Common myeloid progenitor, CD34-positive (primary cell): ENCODE measurements around the gene PLA2G4B.

Experiments used
- CTCF ChIA-PET: fragments of 350-600 bp; sonication (Branson Sonifier 250); formaldehyde crosslinking; loops from one replicate; lab custom pipeline; 2021; ENCODE audit warnings: antibody characterized with exemption; lab: Charles Lee
- POLR2A ChIA-PET: fragments of 350-600 bp; sonication (Branson Sonifier 250); formaldehyde crosslinking; loops from one replicate; lab custom pipeline; 2021; ENCODE audit warnings: antibody characterized with exemption; lab: Charles Lee
- DNase-seq, 3 donors: peaks; one replicate each; pipeline versions ENCODE4 v3.0.0 to v3.0.0-alpha.2; 2013
- H3K27ac ChIP-seq, 2 experiments: 1 replicate in 1 of 2; 2 replicates in 1 of 2; pipeline ENCODE4 v1.7.0; 2013; ENCODE audit warnings: inconsistent platforms in 2 of 2, low read length in 2 of 2, mild to moderate bottlenecking in 2 of 2, low read depth in 1 of 2, moderate library complexity in 1 of 2; ENCODE audit not compliant: severe bottlenecking in 2 of 2, insufficient read depth in 1 of 2, poor library complexity in 1 of 2
- H3K27me3 ChIP-seq, 5 experiments: replicated peaks in 2 of 5; 1 replicate in 3 of 5; 2 replicates in 2 of 5; pipeline versions ENCODE4 v1.6.1 to v1.7.0; 2013; ENCODE audit warnings: low read length in 4 of 5, mild to moderate bottlenecking in 2 of 5, moderate library complexity in 2 of 5, inconsistent platforms in 1 of 5; ENCODE audit not compliant: insufficient read depth in 5 of 5, control insufficient read depth in 4 of 5
- H3K36me3 ChIP-seq, 4 experiments: 1 replicate in 2 of 4; 2 replicates in 2 of 4; pipeline versions ENCODE4 v1.6.1 to v1.7.0; 2013; ENCODE audit warnings: low read length in 3 of 4, control low read depth in 1 of 4, mild to moderate bottlenecking in 1 of 4; ENCODE audit not compliant: control insufficient read depth in 4 of 4, insufficient read depth in 4 of 4
- H3K4me1 ChIP-seq, 4 experiments: 1 replicate in 3 of 4; 2 replicates in 1 of 4; pipeline versions ENCODE4 v1.6.1 to v1.7.1; 2013; ENCODE audit warnings: low read length in 3 of 4, mild to moderate bottlenecking in 3 of 4, control low read depth in 1 of 4, inconsistent platforms in 1 of 4, moderate library complexity in 1 of 4; ENCODE audit not compliant: control insufficient read depth in 4 of 4, insufficient read depth in 4 of 4; ENCODE audit errors: control extremely low read depth in 1 of 4
- H3K4me3 ChIP-seq, 7 experiments: 1 replicate in 4 of 7; 2 replicates in 3 of 7; pipeline versions ENCODE4 v1.5.1 to v1.7.0; 2013; ENCODE audit warnings: mild to moderate bottlenecking in 7 of 7, low read length in 6 of 7, moderate library complexity in 6 of 7, inconsistent platforms in 2 of 7, low read depth in 2 of 7, control low read depth in 1 of 7; ENCODE audit not compliant: insufficient read depth in 4 of 7, control insufficient read depth in 1 of 7; ENCODE audit errors: extremely low read depth in 1 of 7
- H3K9me3 ChIP-seq, 5 experiments: 1 replicate in 4 of 5; 2 replicates in 1 of 5; pipeline versions ENCODE4 v1.6.1 to v1.7.1; 2013; ENCODE audit warnings: low read length in 4 of 5, mild to moderate bottlenecking in 2 of 5, inconsistent platforms in 1 of 5, low read depth in 1 of 5, moderate library complexity in 1 of 5; ENCODE audit not compliant: control insufficient read depth in 4 of 5, insufficient read depth in 2 of 5; ENCODE audit errors: control extremely low read depth in 1 of 5
- WGBS: methylation state at CpG from one replicate; pipeline ENCODE4 v1.1.5; 2013; ENCODE audit not compliant: insufficient coverage; 5-methylcytosine and 5-hydroxymethylcytosine counted together

The PLA2G4B gene

GRCh38 chr15:41825145-41825544 is 13.5 kb upstream of the PLA2G4B start:
- no peak for DNase-seq
- Histone ChIP-seq H3K4me3 (no peak overlapping the region), H3K4me1 (peaks cover 0 to 18% (median 16%) of the 10 kb centered on the region in 4 experiments), H3K9me3 (no peaks in the 10 kb centered on the region), H3K27me3 (no peaks in the 10 kb centered on the region), H3K36me3 (peaks cover 2 to 60% (median 34%) of the 10 kb centered on the region in 4 experiments), H3K27ac (no peak overlapping the region)
- WGBS = 96% methylated on average over 10 of the region's 10 CpGs
- CTCF ChIA-PET = interaction anchor here (1.6 to 7.4 kb wide), 2 partner anchors 14 to 48 kb away, joined by 5 to 41 read pairs; no protein-coding TSS in a partner anchor
- POLR2A ChIA-PET = no interaction called here

DNA sequence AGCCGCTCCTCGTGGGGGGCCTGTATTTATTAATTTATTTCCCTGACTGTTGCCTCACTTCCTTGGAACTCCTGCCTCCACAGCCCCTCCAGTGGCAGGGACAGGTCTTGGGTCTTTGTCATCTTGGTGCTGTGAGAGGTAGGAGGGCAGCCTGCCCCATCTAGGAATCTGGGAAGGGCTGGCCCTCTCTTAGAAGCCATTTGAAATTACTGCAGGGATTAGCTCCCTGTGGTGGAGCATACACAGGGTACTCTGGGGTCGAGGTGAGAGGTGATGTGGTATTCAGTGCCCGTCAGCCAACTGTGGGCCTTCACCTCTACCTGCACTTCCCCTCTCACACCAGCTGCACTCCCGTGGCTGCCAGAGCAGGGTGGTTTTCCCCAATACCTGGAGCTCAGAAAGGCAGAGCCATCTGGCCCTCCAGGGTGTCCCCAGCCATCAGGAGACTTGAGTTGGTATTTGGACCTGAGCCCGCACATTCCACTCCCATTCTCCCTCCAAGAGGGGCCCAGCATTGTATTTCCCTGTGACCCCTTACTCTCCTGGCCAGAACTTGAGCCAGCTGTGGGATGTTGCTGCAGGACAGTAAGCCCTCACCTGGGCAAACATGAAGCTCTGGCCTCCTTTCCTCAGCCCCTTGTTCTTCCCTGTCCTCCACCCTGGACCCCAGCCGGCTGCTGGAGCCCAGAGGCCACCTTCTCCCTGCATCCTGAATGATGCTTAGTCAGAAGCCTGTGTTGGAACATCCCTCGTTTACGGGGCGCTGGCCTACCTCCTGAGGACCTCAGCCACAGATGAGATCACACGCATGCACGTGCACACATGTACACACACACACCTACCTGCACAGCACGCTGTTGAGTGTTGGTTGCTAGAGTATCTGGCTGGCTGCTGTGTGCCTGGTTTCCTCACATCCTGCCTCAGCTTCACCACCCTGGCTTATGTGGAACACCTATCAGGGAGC is 12.8 kb upstream of the PLA2G4B start:
- Histone ChIP-seq H3K4me1 (peaks cover 0 to 18% (median 16%) of the 10 kb centered on the region in 4 experiments), H3K4me3 (no peak overlapping the region), H3K27me3 (no peaks in the 10 kb centered on the region), H3K36me3 (peaks cover 2 to 53% (median 29%) of the 10 kb centered on the region in 4 experiments), H3K9me3 (no peaks in the 10 kb centered on the region), H3K27ac (no peak overlapping the region)
- POLR2A ChIA-PET = interaction anchor here (0.6 to 1.1 kb wide), 2 partner anchors 14 to 1070 kb away, joined by 3 read pairs; no protein-coding TSS in a partner anchor
- 98% methylated on average over 5 of the region's 13 CpGs for WGBS
- CTCF ChIA-PET = interaction anchor here (0.8 to 7.4 kb wide), 6 partner anchors 15 to 69 kb away, joined by 3 to 41 read pairs (median 4); partner anchors contain the start of gene MAPKBP1
- DNase-seq = no peak

- POLR2A ChIA-PET = interaction anchor here (0.7 to 1.1 kb wide), 2 partner anchors 16 to 17 kb away, joined by 3 to 8 read pairs; no protein-coding TSS in a partner anchor
- Histone ChIP-seq H3K4me1 (peaks cover 0 to 27% (median 26%) of the 10 kb centered on the region in 4 experiments), H3K9me3 (no peaks in the 10 kb centered on the region), H3K27me3 (no peaks in the 10 kb centered on the region), H3K36me3 (peaks cover 0 to 42% (median 22%) of the 10 kb centered on the region in 4 experiments), H3K4me3 (peak overlapping the region; percentile 42 to 96 (median 87)), H3K27ac (no peak overlapping the region)
- peak in 2 of 3 donors; percentile 42 to 50 for DNase-seq
- CTCF ChIA-PET = interaction anchor here (0.5 to 1.4 kb wide), 7 partner anchors 9 to 438 kb away, joined by 3 to 7 read pairs (median 3); partner anchors contain the start of gene MAPKBP1
- 2% methylated on average over 32 of the region's 37 CpGs for WGBS
Observed at GRCh38 chr15:41827290-41827879, 11.3 kb upstream of the PLA2G4B start.

DNA sequence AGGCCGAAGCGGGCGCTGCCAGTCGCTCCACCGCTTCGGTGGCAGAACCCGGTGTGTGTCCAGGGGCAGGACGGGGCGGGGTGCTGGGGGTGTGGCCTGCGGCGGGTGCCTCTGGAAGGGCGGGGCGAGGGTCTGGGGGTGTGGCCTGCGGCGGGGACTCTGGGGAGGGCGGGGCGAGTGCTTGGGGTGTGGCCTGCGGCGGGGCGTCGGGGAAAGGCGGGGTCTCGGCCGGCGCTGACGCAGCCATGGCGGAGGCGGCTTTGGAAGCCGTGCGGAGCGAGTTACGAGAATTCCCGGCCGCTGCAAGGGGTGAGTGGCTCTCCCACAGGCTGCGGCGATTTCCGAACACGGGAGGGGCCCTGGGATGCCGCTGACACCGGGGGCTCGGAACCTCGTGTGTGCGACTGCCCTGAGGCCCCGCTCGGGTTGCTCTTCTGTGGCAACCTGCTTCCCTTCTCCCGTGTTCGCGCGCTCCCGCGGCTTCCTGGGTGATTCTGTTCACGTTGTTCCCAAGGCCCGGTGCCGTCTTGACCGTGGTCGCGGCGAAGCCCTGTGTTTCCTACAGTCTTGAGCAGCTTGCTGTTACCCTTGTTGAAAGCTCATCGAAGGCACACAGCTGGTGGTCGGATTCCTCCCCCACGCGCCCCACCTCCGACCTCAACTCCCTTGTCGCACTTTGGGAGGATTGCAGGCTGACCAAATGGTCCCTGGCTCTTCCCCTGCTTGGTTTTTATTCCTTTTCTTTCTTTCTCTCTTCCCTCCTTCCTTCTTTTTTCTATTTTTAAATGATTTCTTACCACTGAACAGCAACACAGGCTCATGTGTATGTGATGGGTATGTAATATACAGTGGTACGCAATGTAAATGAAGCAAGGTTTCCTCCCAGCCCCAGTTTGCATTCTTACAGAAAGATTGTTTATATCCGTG is 10.5 kb upstream of the PLA2G4B start, which contains the start of gene JMJD7:
Gene JMJD7, plus strand, starts transcription at position 213 of the 927 bp plus-strand sequence. Its CDS starts 33 bp downstream, at position 246.
- CTCF ChIA-PET = interaction anchor here (1.0 to 1.4 kb wide), 2 partner anchors 10 to 73 kb away, joined by 5 to 7 read pairs; no protein-coding TSS in a partner anchor
- Histone ChIP-seq H3K4me1 (peaks cover 0 to 27% (median 26%) of the 10 kb centered on the region in 4 experiments), H3K9me3 (no peaks in the 10 kb centered on the region), H3K4me3 (peak within 1 kb of the TSS; percentile 71 to 96 (median 88)), H3K36me3 (peaks cover 0 to 34% (median 18%) of the 10 kb centered on the region in 4 experiments), H3K27me3 (no peaks in the 10 kb centered on the region), H3K27ac (no peak within 1 kb of the TSS)
- peak; percentile 79 to 88 (median 88) for DNase-seq
- POLR2A ChIA-PET = no interaction called here
- 0% methylated on average over 54 of the region's 66 CpGs for WGBS

DNA sequence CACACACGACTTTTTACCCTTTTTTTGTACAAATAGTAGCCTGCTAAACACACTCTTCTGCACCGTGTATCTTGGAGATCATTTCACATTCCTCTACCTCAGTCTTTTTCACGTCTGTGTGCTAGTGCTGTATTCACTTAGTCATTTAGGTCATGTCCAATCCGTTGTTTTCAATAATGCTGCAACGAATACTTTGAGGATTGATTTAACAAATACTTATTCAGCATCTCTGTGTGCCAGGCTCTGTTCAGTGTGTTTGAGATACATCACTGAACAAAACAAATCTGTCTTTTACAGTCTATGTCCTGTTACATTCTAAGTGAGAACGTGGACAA is 9.9 kb upstream of the PLA2G4B start:
- no peaks in the 10 kb centered on the region for H3K27me3 ChIP-seq
- H3K4me3 ChIP-seq = peak overlapping the region in 6 of 7 experiments; percentile 83 to 96 (median 88)
- DNase-seq = no peak
- 34% methylated on average over 5 of the region's 6 CpGs for WGBS
- H3K4me1 ChIP-seq = peaks cover 0 to 27% (median 26%) of the 10 kb centered on the region in 4 experiments
- CTCF ChIA-PET = interaction anchor here (1.0 kb wide), 1 partner anchor 72 kb away, joined by 5 read pairs; no protein-coding TSS in a partner anchor
- no peaks in the 10 kb centered on the region for H3K9me3 ChIP-seq
- no peak overlapping the region for H3K27ac ChIP-seq
- POLR2A ChIA-PET = no interaction called here
- peaks cover 0 to 28% (median 14%) of the 10 kb centered on the region in 4 experiments for H3K36me3 ChIP-seq
